DMS114 treated with DMSO at 0.1 percent for 48 hours (cell line): ENCODE data around the gene TRIM39.
"Not testable (repeated sequence)": the region's sequence is repeated elsewhere in the genome, so short reads cannot be mapped to it uniquely, and the experiment has no call there.

Source experiments
- DNase-seq: peaks from one replicate; lab custom pipeline; 2025; ENCODE audit not compliant: unreplicated experiment; lab: John Stamatoyannopoulos, UW

TRIM39 gene

GRCh38 chr6:30326526-30327231 is at the start of gene TRIM39:
Gene TRIM39 (plus strand): TSS chr6:30326927. CDS start chr6:30329318, 2,391 bp downstream.
- peak; percentile 89 for DNase-seq

- not testable (repeated sequence) for DNase-seq
Observed at GRCh38 chr6:30280988-30281387, 45.7 kb upstream of the TRIM39 start.

GRCh38 chr6:30282522-30282921 is 44.2 kb upstream of the TRIM39 start:
- DNase-seq = no peak

- DNase-seq = no peak
Observed at GRCh38 chr6:30283761-30284160, 43.0 kb upstream of the TRIM39 start.

GRCh38 chr6:30287139-30287538 is 39.6 kb upstream of the TRIM39 start:
- DNase-seq = no peak

GRCh38 chr6:30295837-30296236 is 30.9 kb upstream of the TRIM39 start:
- DNase-seq = no peak

- no peak for DNase-seq
Observed at GRCh38 chr6:30304002-30304401, 22.7 kb upstream of the TRIM39 start.

- no peak for DNase-seq
Observed at GRCh38 chr6:30311101-30311500, 15.6 kb upstream of the TRIM39 start.

- no peak for DNase-seq
Observed at GRCh38 chr6:30311671-30312070, 15.1 kb upstream of the TRIM39 start.

GRCh38 chr6:30312266-30312665 is 14.5 kb upstream of the TRIM39 start:
- DNase-seq = no peak

GRCh38 chr6:30312676-30313321 is 13.9 kb upstream of the TRIM39 start:
- no peak for DNase-seq

GRCh38 chr6:30315156-30315555 is 11.6 kb upstream of the TRIM39 start:
- no peak for DNase-seq

- DNase-seq = no peak
Observed at GRCh38 chr6:30317913-30318589, 8.7 kb upstream of the TRIM39 start.

GRCh38 chr6:30319146-30319835 is 7.4 kb upstream of the TRIM39 start:
- no peak for DNase-seq

GRCh38 chr6:30321692-30322388 is 4.9 kb upstream of the TRIM39 start:
- DNase-seq = no peak

GRCh38 chr6:30322527-30323501 is 3.9 kb upstream of the TRIM39 start:
- no peak for DNase-seq

- DNase-seq = no peak
Observed at GRCh38 chr6:30323806-30324205, 2.9 kb upstream of the TRIM39 start.

- peak; percentile 84 for DNase-seq
Observed at GRCh38 chr6:30325150-30325872, 1.4 kb upstream of the TRIM39 start.

- DNase-seq = peak; percentile 88
Observed at GRCh38 chr6:30325873-30326525, 728 bp upstream of the TRIM39 start.
